ENCODE measurements around the gene BRPF1.

Gene BRPF1

GRCh38 chr3:9745521-9745920 lies 14.0 kb downstream of the BRPF1 start:
- Histone ChIP-seq H3K27ac (ENCODE audit: low read length) (no peak overlapping the region), H3K4me3 (ENCODE audit: low read length) (no peak overlapping the region), H3K27me3 (replicated peaks; ENCODE audit: insufficient read depth, low read length) (no peaks in the 10 kb centered on the region), H2AFZ (ENCODE audit: low read length) (no peak overlapping the region), H3K9me2 (replicated peaks; ENCODE audit: insufficient read depth, low read length) (no peaks in the 10 kb centered on the region), H3K4me1 (ENCODE audit: low read length) (no peaks in the 10 kb centered on the region), H3F3A (ENCODE audit: insufficient read depth, low read length) (peaks cover 18% of the 10 kb centered on the region), H4K20me1 (ENCODE audit: insufficient read depth, low read length) (no peaks in the 10 kb centered on the region), H3K79me2 (ENCODE audit: low read length) (peaks cover 4% of the 10 kb centered on the region), H3K9me3 (replicated peaks; ENCODE audit: insufficient read depth, low read length) (no peaks in the 10 kb centered on the region), H3K36me3 (replicated peaks; ENCODE audit: insufficient read depth, low read length) (peaks cover 5% of the 10 kb centered on the region), H3K4me2 (ENCODE audit: low read depth, low read length) (no peak overlapping the region), H3K9ac (ENCODE audit: low read length) (no peak overlapping the region)
- DNase-seq: no peak
- no peak for TF ChIP-seq EZH2phosphoT487 (IDR thresholded peaks at IDR 0.05; ENCODE audit: low read length)
- no peak for TF ChIP-seq CTCF (IDR thresholded peaks at IDR 0.05; ENCODE audit: low read length)
- no peak for TF ChIP-seq EZH2 (optimal IDR thresholded peaks at IDR 0.05; ENCODE audit: low read depth, low read length)

- Histone ChIP-seq H3K4me1 (ENCODE audit: low read length) (peaks cover 3% of the 10 kb centered on the region), H3K9ac (ENCODE audit: low read length) (no peak overlapping the region), H3K36me3 (replicated peaks; ENCODE audit: insufficient read depth, low read length) (peaks cover 5% of the 10 kb centered on the region), H2AFZ (ENCODE audit: low read length) (no peak overlapping the region), H3K27ac (ENCODE audit: low read length) (no peak overlapping the region), H4K20me1 (ENCODE audit: insufficient read depth, low read length) (no peaks in the 10 kb centered on the region), H3K4me2 (ENCODE audit: low read depth, low read length) (no peak overlapping the region), H3K27me3 (replicated peaks; ENCODE audit: insufficient read depth, low read length) (no peaks in the 10 kb centered on the region), H3K4me3 (ENCODE audit: low read length) (no peak overlapping the region), H3F3A (ENCODE audit: insufficient read depth, low read length) (peaks cover 18% of the 10 kb centered on the region), H3K9me2 (replicated peaks; ENCODE audit: insufficient read depth, low read length) (no peaks in the 10 kb centered on the region), H3K79me2 (ENCODE audit: low read length) (peaks cover 12% of the 10 kb centered on the region), H3K9me3 (replicated peaks; ENCODE audit: insufficient read depth, low read length) (no peaks in the 10 kb centered on the region)
- DNase-seq: no peak
- TF ChIP-seq CTCF (IDR thresholded peaks at IDR 0.05; ENCODE audit: low read length) (no peak), EZH2 (optimal IDR thresholded peaks at IDR 0.05; ENCODE audit: low read depth, low read length) (no peak), EZH2phosphoT487 (IDR thresholded peaks at IDR 0.05; ENCODE audit: low read length) (no peak)
These were observed 14.8 kb downstream of the BRPF1 start for GRCh38 chr3:9746330-9746729.

- Histone ChIP-seq H2AFZ (ENCODE audit: low read length) (no peak overlapping the region), H3K79me2 (ENCODE audit: low read length) (peaks cover 20% of the 10 kb centered on the region), H3F3A (ENCODE audit: insufficient read depth, low read length) (peaks cover 18% of the 10 kb centered on the region), H3K27me3 (replicated peaks; ENCODE audit: insufficient read depth, low read length) (no peaks in the 10 kb centered on the region), H3K4me2 (ENCODE audit: low read depth, low read length) (no peak overlapping the region), H4K20me1 (ENCODE audit: insufficient read depth, low read length) (no peaks in the 10 kb centered on the region), H3K36me3 (replicated peaks; ENCODE audit: insufficient read depth, low read length) (peaks cover 8% of the 10 kb centered on the region), H3K27ac (ENCODE audit: low read length) (no peak overlapping the region), H3K4me3 (ENCODE audit: low read length) (no peak overlapping the region), H3K9me2 (replicated peaks; ENCODE audit: insufficient read depth, low read length) (no peaks in the 10 kb centered on the region), H3K9me3 (replicated peaks; ENCODE audit: insufficient read depth, low read length) (no peaks in the 10 kb centered on the region), H3K4me1 (ENCODE audit: low read length) (peaks cover 6% of the 10 kb centered on the region), H3K9ac (ENCODE audit: low read length) (no peak overlapping the region)
- no peak for TF ChIP-seq CTCF (IDR thresholded peaks at IDR 0.05; ENCODE audit: low read length)
- no peak for TF ChIP-seq EZH2phosphoT487 (IDR thresholded peaks at IDR 0.05; ENCODE audit: low read length)
- no peak for TF ChIP-seq EZH2 (optimal IDR thresholded peaks at IDR 0.05; ENCODE audit: low read depth, low read length)
- no peak for DNase-seq
These were observed 15.7 kb downstream of the BRPF1 start for GRCh38 chr3:9747267-9747666.
